Psoas muscle (tissue), 8 donors: ENCODE data around the gene CTSD. TPM values are rescaled to one million over a fixed set of nuclear protein-coding genes. Genes with fewer than 3 reads are reported as not detected.

Experiments used
- ATAC-seq, 4 donors: fragments of 200-7000 bp; cut with Tn5 transposase; one replicate each; pipeline ENCODE4 v1.9.1; 2020; ENCODE audit warnings: moderate library complexity in 3 of 4, mild to moderate bottlenecking in 2 of 4
- DNase-seq, 2 donors: peaks; one replicate each; pipeline ENCODE4 v3.0.0-alpha.2; 2020
- H3K27ac ChIP-seq: fragments of 200-600 bp; one replicate; pipeline ENCODE4 v1.8.0; 2022
- H3K27me3 ChIP-seq, 3 donors: fragments of 200-600 bp in 1 of 3; one replicate each; pipeline versions ENCODE4 v1.6.1 to v1.8.0; 2013 to 2022; ENCODE audit warnings: low read length in 2 of 3, mild to moderate bottlenecking in 2 of 3, moderate library complexity in 1 of 3; ENCODE audit not compliant: insufficient read depth in 3 of 3
- H3K36me3 ChIP-seq, 2 donors: fragments of 200-600 bp in 1 of 2; one replicate each; pipeline versions ENCODE4 v1.6.1 to v1.8.0; 2013 to 2022; ENCODE audit warnings: low read depth in 1 of 2, mild to moderate bottlenecking in 1 of 2, moderate library complexity in 1 of 2; ENCODE audit not compliant: insufficient read depth in 1 of 2
- H3K4me1 ChIP-seq: fragments of 200-600 bp; one replicate; pipeline ENCODE4 v1.8.0; 2022
- H3K4me3 ChIP-seq: fragments of 200-600 bp; one replicate; pipeline ENCODE4 v1.8.0; 2022; ENCODE audit warnings: mild to moderate bottlenecking
- H3K9me3 ChIP-seq: fragments of 200-600 bp; one replicate; pipeline ENCODE4 v1.8.0; 2022
- WGBS, 3 donors: extraction: QIAGEN DNeasy Blood & Tissue Kit; methylation state at CpG; one replicate each; pipeline versions ENCODE4 v1.1.6 to v1.1.7; 2013; 5-methylcytosine and 5-hydroxymethylcytosine counted together
- intact Hi-C, 2 donors: fragments of 100-400 bp; cut with DNase I; formaldehyde crosslinking; loops; one replicate each; pipeline versions ENCODE4 v1.11.0 to v1.14.2; 2022
- polyA plus RNA-seq, 3 donors: library from polyadenylated mRNA; stranded (reverse); fragments of 200-250 nt; gene quantifications; one replicate each; pipeline ENCODE4 v1.2.3, GENCODE V29; 2013
- total RNA-seq, 4 donors: library from RNA; stranded (reverse); fragmentation: NEBNext Ultra II Directional in 2 of 4; extraction: Animal tissue kit (Norgen Biotek cat#: 25700) in 2 of 4; gene quantifications; one replicate each; pipeline versions ENCODE4 v1.2.1 to v1.2.4, GENCODE V29; 2021 to 2023
- TF ChIP-seq, protein P1 (sequence below): fragments of 200-600 bp; IDR thresholded peaks from one replicate; pipeline ENCODE4 v1.8.0; 2022; ENCODE audit warnings: antibody characterized with exemption
- donor health status: healthy with polysubstance abuse.
- donor health status: DM: no; HTN: no; CAD: no; lungs with moderate emphysema.
- donor health status: Bipolar disorder and iron deficiency.
- donor health status: healthy.
- donor health status: DM: yes; HTN: yes; CAD: no.
- donor health status: DM: no; HTN: no; CAD: no.
- donor health status: DM: no; HTN: no; CAD: no.
- donor health status: DM: yes; HTN: yes; CAD: no.

CTSD gene
- total and polyA plus RNA-seq, 7 donors: 343 to 1,317 (median 680) TPM

DNA sequence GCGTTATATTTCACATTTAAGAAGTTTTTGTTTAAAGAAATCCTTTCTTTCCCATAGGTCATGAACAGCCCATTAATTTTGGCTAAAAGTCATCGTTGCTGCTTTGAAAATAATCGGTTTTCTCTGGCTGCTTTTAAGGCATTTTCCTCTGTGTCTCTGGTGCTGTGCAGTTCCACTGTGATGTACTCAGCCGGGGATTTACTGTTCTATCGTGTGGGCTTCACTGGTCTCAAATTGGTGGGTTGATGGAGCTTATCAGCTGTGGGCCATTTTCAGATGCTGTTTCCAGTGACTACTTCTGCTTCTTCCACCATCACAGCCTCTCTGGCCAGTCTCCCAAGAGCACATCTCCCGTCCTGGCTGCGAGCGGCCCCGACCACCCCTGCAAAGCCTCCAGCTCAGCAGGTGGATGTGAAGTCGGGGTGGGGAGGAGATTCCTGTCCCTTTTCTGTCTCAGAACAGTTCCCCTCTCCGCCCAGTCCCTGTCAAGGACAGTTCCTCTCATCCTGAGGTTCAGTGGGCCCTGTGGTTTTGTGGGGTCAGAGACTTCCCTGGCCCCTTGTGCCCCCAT, 33.6 kb downstream of the CTSD start:
- H3K4me3 ChIP-seq: no peak overlapping the region
- TF ChIP-seq, protein P1, sequence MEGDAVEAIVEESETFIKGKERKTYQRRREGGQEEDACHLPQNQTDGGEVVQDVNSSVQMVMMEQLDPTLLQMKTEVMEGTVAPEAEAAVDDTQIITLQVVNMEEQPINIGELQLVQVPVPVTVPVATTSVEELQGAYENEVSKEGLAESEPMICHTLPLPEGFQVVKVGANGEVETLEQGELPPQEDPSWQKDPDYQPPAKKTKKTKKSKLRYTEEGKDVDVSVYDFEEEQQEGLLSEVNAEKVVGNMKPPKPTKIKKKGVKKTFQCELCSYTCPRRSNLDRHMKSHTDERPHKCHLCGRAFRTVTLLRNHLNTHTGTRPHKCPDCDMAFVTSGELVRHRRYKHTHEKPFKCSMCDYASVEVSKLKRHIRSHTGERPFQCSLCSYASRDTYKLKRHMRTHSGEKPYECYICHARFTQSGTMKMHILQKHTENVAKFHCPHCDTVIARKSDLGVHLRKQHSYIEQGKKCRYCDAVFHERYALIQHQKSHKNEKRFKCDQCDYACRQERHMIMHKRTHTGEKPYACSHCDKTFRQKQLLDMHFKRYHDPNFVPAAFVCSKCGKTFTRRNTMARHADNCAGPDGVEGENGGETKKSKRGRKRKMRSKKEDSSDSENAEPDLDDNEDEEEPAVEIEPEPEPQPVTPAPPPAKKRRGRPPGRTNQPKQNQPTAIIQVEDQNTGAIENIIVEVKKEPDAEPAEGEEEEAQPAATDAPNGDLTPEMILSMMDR: no peak
- no peak for ATAC-seq
- no peaks in the 10 kb centered on the region for H3K9me3 ChIP-seq
- H3K36me3 ChIP-seq: no peaks in the 10 kb centered on the region
- no peaks in the 10 kb centered on the region for H3K4me1 ChIP-seq
- H3K27ac ChIP-seq: no peak overlapping the region
- intact Hi-C loops: loop anchor here in 1 of 2 donors (5.0 kb wide), 1 partner anchor 87 kb away; no protein-coding TSS in a partner anchor
- 22 to 36% (median 28%) methylated on average over 11 of the region's 11 CpGs for WGBS, 3 donors
- DNase-seq: no peak
- peaks cover 0 to 55% (median 19%) of the 10 kb centered on the region in 3 donors for H3K27me3 ChIP-seq

DNA sequence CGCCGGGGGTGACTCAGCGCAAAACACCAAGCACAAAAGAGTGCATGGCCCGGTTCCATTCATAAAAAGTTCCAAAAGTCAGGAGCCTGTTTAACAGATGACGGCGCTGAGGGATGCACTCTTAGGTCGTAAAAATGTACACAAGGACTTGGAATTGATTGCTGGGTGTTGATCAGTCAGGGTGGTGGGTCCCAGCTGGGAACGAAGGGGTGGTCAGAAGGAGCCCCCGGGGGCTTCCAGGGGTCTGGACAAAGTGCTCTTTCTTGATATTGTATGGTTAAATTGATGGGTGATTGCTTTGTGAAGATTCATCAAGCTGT, 34.1 kb downstream of the CTSD start:
- intact Hi-C loops: loop anchor here in 1 of 2 donors (5.0 kb wide), 2 partner anchors 53 to 88 kb away; no protein-coding TSS in a partner anchor
- Histone ChIP-seq H3K4me3 (no peak overlapping the region), H3K36me3 (no peaks in the 10 kb centered on the region), H3K4me1 (no peaks in the 10 kb centered on the region), H3K27me3 (peaks cover 0 to 50% (median 14%) of the 10 kb centered on the region in 3 donors), H3K9me3 (no peaks in the 10 kb centered on the region), H3K27ac (no peak overlapping the region)
- no peak for ATAC-seq
- DNase-seq: no peak
- WGBS, 3 donors: 56 to 71% (median 63%) methylated on average over 9 of the region's 9 CpGs
- TF ChIP-seq, protein P1: no peak

DNA sequence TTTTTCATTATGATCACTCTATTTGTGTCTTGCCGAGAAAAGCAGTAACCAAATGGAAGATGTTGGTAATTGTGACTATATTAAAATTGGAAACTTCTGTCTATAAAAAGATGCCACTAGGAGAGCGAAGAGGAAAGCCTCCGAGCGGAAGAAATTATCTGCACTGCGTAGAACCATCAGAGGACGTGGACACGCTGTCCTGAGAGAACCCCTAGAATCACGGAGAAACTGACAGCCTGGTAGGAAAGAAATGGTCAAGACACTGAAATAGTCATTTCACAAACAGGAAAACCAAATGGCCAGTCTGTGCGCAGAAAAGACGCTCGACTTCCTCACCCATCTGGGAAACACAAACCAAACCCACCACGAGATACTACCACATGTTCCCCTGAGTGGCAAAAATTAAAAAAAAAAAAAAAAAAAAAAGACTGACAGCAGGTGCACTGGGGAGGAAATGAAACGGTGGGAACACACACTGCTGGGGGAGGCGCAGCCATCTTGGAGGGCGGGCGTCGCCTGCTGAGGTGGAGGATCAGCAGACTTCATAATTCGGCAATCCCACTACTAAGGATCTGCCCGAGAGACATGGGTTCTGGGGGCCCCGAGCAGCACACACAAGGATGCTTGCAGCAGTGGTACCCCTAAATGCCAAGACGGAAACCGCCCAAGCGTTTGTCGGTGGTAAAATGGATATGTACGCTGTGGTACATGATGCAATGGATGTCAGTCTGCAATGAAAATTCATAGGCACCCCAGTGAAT, 34.6 kb downstream of the CTSD start:
- H3K9me3 ChIP-seq: no peaks in the 10 kb centered on the region
- WGBS, 3 donors: 81 to 83% (median 81%) methylated on average over 25 of the region's 25 CpGs
- H3K27me3 ChIP-seq: peaks cover 0 to 44% (median 14%) of the 10 kb centered on the region in 3 donors
- intact Hi-C loops: loop anchor here in 1 of 2 donors (5.0 kb wide), 1 partner anchor 53 kb away; no protein-coding TSS in a partner anchor
- no peak overlapping the region for H3K4me3 ChIP-seq
- TF ChIP-seq, protein P1: no peak
- no peak overlapping the region for H3K27ac ChIP-seq
- H3K4me1 ChIP-seq: no peaks in the 10 kb centered on the region
- H3K36me3 ChIP-seq: no peaks in the 10 kb centered on the region
- DNase-seq (no peak), ATAC-seq (no peak)

DNA sequence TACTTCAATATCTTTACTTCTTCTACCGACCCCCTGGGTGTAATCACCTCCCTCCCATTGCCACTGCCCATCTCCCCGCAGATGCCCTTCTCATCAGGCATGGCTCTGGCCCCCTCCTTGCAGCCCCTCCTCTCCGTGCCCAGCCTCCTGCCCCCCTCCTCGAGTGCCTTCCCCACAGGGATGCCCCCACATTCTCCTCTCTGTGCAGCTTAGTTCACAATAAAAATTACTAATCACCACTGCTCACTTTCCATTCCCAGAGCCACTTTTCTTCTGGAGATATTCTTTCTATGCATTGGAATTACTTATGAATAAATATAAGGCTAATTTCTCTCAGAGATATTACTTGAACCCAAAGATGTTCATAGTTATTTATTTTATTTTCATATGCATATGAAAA, 35.4 kb downstream of the CTSD start:
- no peaks in the 10 kb centered on the region for H3K36me3 ChIP-seq
- no peak overlapping the region for H3K27ac ChIP-seq
- ATAC-seq (no peak), DNase-seq (no peak)
- intact Hi-C loops: loop anchor here in 1 of 2 donors (5.0 kb wide), 1 partner anchor 54 kb away; no protein-coding TSS in a partner anchor
- H3K27me3 ChIP-seq: peaks cover 0 to 36% (median 14%) of the 10 kb centered on the region in 3 donors
- TF ChIP-seq, protein P1: no peak
- 52 to 55% (median 53%) methylated on average over 4 of the region's 4 CpGs for WGBS, 3 donors
- no peaks in the 10 kb centered on the region for H3K4me1 ChIP-seq
- no peak overlapping the region for H3K4me3 ChIP-seq
- H3K9me3 ChIP-seq: no peaks in the 10 kb centered on the region
